Medulla oblongata (tissue), 1 donor: ENCODE data around the gene GYS2.
"Not testable (repeated sequence)": the region's sequence is repeated elsewhere in the genome, so short reads cannot be mapped to it uniquely, and the experiment has no call there.

ENCODE experiments used
- DNase-seq: peaks from one replicate; pipeline ENCODE4 v3.0.0-alpha.2; 2015; ENCODE audit errors: extremely low spot score

Gene GYS2

DNA sequence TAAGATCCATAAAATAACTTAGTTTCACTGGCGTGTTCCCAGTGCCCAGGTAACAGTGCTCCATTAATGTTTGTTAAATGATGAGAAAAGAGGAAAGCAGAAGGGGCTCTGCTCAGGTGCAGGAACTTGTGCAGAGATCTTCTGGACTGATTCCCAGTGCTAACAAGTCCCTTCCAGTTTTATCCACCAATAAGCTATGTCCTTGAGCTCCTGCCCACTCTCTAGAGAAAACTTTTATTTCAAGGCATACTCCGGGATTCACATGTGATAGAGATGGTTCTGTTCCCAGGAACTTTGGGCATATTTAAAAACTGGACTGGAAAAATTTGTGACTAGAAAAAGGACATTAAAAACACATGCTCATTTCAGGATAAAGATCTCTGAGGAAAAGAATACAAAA lies 1.9 kb downstream of the GYS2 start:
- DNase-seq: peak; percentile 54

- no peak for DNase-seq
Measured at GRCh38 chr12:21600196-21600595, 4.5 kb downstream of the GYS2 start.

GRCh38 chr12:21599143-21599999 lies 5.3 kb downstream of the GYS2 start:
- no peak for DNase-seq

DNA sequence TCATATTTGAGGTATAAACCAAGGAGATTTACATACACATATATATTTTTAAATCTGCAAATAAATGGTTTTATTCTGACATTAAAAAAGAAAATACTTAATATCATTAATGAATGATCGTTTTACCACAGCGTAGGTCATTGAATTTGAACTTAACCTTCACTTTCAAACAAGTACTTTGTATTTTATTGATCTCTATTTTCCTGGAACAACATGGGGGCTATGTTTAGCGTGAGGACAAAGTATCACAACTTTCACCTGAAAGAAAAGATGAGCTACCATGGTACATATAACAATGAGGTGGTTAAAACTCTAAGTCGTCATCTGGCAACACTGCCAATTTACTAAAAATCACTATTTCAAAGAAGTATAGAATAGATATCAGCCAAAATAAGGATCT lies 6.0 kb downstream of the GYS2 start:
- no peak for DNase-seq

DNA sequence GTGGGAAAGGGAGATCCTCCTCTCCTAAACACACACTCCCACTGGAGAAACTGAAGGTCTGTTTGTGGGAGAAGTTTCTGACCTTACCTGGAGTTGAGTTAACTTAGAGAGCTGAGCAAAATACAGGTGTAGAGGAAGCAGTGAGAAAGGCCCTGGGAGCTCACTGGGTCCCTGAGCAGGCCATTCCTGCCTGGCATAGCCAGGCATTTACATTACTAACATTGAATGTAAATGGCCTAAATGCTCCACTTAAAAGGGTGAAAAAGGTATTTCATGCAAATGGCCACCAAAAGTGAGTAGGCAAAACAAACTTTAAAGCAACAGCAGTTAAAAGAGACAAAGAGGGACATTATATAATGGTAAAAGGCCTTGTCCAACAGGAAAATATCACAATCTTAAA lies 9.3 kb downstream of the GYS2 start:
- not testable (repeated sequence) for DNase-seq

DNA sequence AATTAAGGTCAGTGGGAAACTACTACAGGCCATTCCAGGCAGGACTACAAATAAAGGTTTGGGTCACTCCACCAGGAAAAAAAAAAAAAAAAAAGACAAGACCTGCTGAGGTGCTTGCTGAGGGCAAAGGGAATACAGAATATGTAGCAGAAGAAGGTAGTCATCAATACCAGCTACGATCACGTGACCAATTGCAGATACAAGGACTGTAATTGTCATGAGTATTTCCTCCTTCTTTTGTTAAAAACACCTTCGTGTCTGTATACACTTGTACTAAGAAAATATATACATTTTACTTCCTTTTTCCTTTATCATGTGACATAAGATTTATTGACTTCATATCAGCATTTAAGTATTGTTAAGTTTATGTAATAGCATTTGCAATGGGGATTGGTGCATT lies 19.2 kb downstream of the GYS2 start:
- DNase-seq: no peak

DNA sequence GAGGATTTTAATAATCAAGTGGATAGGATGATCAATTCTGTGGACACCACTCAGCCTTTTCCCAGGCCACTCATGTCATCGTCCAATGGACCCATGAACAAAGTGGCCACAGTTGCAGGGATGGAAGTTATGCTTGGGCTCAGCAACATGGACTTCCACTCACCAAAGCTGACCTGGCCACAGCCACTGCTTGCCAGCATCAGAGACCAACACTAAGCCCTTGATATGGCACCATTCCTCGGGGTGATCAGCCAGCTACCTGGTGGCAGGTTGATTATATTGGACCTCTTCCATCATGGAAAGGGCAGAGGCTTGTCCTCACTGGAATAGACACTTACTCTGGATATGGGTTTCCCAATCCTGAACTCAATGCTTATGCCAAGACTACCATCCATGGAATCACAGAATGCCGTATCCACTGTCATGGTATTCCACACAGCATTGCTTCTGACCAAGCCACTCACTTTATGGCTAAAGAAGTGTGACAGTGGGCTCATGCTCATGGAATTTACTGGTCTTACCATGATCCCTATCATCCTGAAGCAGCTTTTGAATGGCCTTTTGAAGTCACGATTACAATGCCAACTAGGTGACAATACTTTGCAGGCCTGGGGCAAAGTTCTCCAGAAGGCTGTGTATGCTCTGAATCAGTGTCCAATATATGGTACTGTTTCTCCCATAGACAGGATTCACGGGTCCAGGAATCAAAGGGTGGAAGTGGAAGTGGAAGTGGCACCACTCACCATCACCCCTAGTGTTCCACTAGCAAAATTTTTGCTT lies 20.1 kb downstream of the GYS2 start:
- DNase-seq: not testable (repeated sequence)

GRCh38 chr12:21583587-21583986 lies 21.1 kb downstream of the GYS2 start:
- no peak for DNase-seq

DNA sequence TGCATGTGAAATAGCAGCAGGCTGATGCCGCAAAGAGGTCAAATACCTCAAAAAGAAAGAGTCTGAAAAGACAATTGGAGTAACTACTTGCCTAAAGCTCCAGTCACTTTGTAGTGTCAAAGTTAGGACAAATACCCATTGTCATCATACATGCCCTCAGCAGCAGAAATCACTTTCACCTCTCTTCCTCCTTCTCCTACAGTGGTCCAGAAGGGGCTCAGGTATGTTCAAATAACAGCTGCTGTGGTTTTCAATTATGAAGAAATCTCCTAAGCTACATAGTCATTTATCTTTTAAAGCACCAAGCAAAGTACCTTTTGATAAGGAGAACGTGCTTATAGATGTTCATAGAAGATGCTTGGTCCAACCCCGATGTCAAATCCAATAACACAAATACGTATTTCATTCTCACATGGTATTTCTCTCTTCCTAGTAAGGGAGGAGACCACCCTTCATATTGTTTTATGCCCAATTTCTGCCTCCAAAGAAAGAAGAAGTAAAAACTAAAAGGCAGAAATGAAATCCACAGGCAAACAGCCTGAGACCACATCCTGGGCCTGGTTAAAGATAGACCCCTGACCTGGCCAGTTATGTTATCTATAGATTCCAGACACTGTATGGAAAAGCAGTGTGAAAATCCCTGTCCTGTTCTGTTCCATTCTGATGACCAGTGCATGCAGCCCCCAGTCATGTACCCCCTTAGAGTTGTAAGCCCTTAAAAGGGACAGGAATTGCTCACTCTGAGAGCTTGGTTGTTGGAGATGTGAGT lies 23.7 kb downstream of the GYS2 start:
- no peak for DNase-seq

- DNase-seq: no peak
Measured at GRCh38 chr12:21577516-21577915, 27.1 kb downstream of the GYS2 start.

GRCh38 chr12:21576431-21576830 lies 28.2 kb downstream of the GYS2 start:
- DNase-seq: no peak

- no peak for DNase-seq
Measured at GRCh38 chr12:21573733-21574358, 30.8 kb downstream of the GYS2 start.

- no peak for DNase-seq
Measured at GRCh38 chr12:21571046-21571445, 33.6 kb downstream of the GYS2 start.

- no peak for DNase-seq
Measured at GRCh38 chr12:21568115-21568514, 36.5 kb downstream of the GYS2 start.

DNA sequence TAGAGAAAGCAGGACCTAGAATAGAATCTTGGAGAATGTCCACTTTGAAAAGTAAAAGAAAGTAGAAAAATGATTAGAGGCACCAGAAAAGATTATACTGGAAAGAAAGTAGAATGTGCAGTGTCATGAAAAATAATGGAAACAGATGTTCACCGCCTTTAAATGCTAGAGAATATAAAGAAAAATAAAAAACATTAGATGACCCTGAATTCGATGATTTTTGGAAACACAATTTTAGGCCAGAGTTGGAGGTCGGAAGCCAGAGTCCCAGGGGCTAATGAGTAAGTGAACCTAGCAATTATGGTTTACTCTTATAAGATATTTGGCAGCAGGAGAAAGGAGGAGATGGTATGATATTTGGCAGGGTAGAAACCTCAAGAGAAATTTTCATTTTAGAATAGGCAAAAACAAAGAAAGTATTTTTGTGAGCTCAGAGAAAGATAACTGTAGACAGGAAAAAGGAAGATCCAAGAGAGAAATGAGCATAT lies 37.7 kb downstream of the GYS2 start:
- no peak for DNase-seq

GRCh38 chr12:21566223-21566906 lies 38.3 kb downstream of the GYS2 start:
- DNase-seq: no peak

DNA sequence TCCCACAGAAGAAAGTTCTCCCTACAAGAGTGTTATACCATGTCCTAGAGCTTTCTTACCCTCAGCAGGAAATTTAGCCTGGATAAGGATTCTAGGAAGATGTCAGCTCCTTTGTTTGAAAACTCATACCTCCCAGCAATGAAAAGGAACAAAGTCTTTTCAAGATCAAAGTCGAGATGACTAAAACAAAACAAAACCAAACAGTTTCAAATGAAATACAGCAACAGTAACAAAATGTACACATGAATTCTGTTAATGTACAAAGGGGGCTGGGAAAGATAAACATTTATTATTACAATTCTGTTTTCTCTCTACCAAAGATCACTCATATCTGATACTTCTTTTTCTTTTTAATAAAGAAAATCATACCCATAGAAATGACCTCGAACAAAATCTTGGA lies 41.8 kb downstream of the GYS2 start:
- no peak for DNase-seq

GRCh38 chr12:21561158-21561557 lies 43.5 kb downstream of the GYS2 start:
- no peak for DNase-seq

GRCh38 chr12:21559855-21560569 lies 44.6 kb downstream of the GYS2 start:
- DNase-seq: no peak

DNA sequence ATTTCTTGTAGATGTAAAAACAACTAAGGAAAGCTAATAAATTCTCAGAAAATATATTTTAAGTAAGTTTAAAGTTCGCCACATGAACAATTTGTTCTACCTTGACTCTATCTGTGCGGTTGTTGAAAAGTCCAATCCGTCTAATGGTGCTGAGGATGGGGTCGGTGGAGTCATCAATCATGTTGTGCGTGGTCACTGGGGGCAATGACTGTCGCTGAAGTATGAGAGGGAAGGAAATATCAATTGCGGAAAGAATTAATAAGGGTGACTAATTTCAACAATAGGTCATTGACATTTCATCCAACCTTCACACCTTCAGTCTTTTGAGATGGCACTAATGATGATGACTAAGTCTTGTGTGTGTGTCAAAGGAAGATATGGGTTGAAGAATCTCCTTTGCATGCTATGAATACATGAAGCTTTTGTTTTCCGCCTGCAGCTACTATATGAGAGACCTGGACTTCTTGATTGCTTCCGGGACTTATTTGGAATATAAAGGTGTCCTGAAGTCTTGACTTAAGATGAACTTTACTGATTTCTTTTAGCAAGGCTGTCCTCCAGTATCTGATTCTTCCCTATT lies 46.5 kb downstream of the GYS2 start:
- no peak for DNase-seq
